Bronchial epithelial cell (primary cell): ENCODE data around the gene FLCN. TPM values are rescaled to one million over a fixed set of nuclear protein-coding genes. Genes with fewer than 3 reads are reported as not detected.

Source experiments
- DNase-seq: peaks from one replicate; pipeline ENCODE4 v3.0.0-alpha.2; 2010; ENCODE audit warnings: low read depth
- FAIRE-seq: peaks from 2 replicates; lab custom pipeline; 2011; peaks lifted over from hg19 to GRCh38; lab: Jason Lieb, UNC
- H3K27me3 ChIP-seq: 2 replicates; pipeline ENCODE4 v1.5.1; 2011; ENCODE audit warnings: low read length; ENCODE audit not compliant: control insufficient read depth, insufficient read depth
- H3K36me3 ChIP-seq: 2 replicates; pipeline ENCODE4 v1.5.1; 2011; ENCODE audit warnings: low read length; ENCODE audit not compliant: control insufficient read depth, insufficient read depth
- H3K4me3 ChIP-seq: 2 replicates; pipeline ENCODE4 v1.5.1; 2011; ENCODE audit warnings: mild to moderate bottlenecking, low read depth, low read length, control low read depth
- total RNA-seq: library from RNA; depleted of rRNA; stranded (reverse); fragments of >200 nt; gene quantifications from 2 replicates; pipeline ENCODE4 v1.2.1, GENCODE V29; 2014
- TF ChIP-seq, protein P1 (sequence below): IDR thresholded peaks from 2 replicates; pipeline ENCODE4 v1.5.1; 2011; ENCODE audit warnings: mild to moderate bottlenecking, moderate library complexity, low read length, control low read depth, inconsistent platforms; ENCODE audit not compliant: insufficient read depth, severe bottlenecking

The FLCN gene
- total RNA-seq, 1 donor from 2014 or later: 51.1 TPM

DNA sequence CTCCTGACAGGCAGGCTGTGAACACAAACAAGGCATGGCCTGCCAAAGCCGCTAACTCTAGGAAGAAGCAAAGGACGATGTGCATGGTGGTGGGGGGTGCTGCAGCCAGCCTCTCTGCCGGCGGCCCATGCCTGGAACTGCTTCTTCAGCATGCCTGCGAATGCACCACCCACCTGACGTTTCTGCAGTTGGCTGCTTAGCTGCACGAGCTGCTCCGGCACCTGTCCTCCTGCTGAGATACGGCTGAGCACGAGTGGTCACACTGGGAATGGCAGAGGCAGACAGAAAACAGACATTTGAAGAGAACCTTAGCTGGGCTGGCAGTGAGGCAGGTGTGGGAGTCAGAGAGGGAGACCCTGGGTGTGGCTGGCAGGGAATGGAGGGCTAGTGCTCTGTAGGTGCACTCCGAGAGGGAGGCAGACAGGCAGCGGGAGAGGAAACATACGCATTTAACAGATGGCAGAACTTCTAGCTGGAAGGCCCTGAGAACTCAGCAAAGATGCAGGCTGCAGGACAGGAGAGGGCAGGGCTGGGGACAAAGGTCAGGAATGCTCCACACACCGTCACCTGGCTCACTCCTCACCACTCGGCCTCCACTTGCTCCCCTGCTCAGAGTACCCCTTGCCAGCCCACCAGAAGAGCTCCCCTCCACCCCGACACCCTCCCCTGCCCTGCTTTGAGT is 5.2 kb downstream of the FLCN start:
- TF ChIP-seq, protein P1, sequence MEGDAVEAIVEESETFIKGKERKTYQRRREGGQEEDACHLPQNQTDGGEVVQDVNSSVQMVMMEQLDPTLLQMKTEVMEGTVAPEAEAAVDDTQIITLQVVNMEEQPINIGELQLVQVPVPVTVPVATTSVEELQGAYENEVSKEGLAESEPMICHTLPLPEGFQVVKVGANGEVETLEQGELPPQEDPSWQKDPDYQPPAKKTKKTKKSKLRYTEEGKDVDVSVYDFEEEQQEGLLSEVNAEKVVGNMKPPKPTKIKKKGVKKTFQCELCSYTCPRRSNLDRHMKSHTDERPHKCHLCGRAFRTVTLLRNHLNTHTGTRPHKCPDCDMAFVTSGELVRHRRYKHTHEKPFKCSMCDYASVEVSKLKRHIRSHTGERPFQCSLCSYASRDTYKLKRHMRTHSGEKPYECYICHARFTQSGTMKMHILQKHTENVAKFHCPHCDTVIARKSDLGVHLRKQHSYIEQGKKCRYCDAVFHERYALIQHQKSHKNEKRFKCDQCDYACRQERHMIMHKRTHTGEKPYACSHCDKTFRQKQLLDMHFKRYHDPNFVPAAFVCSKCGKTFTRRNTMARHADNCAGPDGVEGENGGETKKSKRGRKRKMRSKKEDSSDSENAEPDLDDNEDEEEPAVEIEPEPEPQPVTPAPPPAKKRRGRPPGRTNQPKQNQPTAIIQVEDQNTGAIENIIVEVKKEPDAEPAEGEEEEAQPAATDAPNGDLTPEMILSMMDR: no peak
- Histone ChIP-seq H3K36me3 (peaks cover 33% of the 10 kb centered on the region), H3K4me3 (no peak overlapping the region), H3K27me3 (no peaks in the 10 kb centered on the region)
- FAIRE-seq: no peak
- no peak for DNase-seq

DNA sequence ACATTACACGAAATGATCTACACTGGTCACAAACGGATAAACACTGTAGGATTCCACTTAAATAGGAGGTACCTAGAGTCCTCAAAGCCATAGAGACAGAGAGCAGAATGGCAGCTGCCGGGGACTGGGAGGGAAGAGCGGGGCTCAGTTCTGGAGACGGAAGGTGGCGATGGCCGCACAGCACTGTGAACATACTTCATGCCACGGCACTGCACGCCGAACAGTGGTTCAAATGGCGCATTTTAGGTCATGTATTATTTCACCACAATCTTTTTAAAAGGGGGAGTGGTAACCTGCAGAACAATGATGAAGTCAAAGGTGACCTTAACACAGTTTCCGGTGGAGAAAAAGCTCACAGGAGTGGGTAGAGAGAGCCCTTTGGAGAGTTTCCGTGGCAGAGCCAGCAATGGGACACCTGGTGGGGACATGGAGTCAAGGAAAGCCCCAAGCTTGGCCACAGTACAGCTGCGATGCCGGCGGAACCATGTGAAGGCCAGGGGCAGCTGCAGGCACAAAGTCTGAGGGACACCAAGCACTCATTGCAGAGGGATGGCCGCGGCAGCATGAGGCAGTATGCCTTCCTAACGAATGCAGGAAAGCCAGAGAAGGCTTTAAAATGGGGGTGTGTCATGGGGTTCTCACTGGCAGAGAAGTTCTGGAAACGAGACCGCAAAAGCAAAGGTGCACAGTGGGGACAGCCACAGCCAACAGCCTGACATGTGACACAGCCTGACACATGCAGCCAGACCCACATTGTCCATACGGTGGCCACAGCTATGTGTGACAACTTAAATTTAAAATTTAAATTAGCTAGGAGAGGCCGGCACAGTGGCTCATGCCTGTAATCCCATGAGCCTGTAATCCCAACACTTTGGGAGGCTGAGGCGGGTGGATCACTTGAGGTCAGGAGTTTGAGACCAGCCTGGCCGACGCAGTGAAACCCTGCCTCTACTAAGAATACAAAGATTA is 7.3 kb downstream of the FLCN start:
- no peak for FAIRE-seq
- H3K27me3 ChIP-seq: no peaks in the 10 kb centered on the region
- no peak overlapping the region for H3K4me3 ChIP-seq
- DNase-seq: no peak
- peaks cover 46% of the 10 kb centered on the region for H3K36me3 ChIP-seq
- TF ChIP-seq, protein P1: no peak

DNA sequence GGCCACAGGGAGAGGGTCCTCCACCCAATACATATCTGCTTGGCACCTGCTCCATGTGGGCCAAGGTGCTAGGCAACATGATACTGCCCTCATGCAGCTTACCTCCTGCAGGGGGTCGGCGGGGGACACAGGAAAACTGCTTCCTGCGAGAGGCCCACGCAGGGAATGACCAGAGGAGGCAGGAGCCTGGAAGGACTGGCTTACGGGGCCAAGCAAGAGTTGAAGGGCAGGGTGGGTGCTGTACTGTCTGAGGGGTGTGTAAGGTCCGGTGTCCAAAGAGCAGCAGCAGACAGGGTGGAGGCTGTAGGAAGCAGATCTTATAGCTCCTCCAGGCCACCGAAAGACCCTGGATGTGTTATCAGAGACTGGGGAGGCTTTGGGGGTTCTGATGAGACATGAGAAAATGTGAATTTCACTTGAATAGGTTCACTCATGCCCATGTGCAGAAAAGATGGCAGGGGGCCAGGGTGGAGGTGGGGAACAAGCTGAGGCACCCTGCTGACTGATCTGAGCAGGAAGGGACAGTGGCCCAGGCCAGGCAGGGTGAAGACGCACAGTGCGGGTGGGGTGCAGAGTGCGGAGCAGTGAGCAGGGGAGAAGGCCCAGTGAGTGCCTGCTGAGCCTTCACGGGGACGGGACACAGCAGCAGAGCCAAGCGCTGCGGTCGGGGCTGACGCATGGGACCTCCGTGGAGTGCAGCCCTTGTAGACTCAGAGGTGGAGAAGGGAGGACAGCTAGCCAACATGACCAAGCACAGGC is 8.3 kb downstream of the FLCN start:
- peak; percentile 18 for FAIRE-seq

DNA sequence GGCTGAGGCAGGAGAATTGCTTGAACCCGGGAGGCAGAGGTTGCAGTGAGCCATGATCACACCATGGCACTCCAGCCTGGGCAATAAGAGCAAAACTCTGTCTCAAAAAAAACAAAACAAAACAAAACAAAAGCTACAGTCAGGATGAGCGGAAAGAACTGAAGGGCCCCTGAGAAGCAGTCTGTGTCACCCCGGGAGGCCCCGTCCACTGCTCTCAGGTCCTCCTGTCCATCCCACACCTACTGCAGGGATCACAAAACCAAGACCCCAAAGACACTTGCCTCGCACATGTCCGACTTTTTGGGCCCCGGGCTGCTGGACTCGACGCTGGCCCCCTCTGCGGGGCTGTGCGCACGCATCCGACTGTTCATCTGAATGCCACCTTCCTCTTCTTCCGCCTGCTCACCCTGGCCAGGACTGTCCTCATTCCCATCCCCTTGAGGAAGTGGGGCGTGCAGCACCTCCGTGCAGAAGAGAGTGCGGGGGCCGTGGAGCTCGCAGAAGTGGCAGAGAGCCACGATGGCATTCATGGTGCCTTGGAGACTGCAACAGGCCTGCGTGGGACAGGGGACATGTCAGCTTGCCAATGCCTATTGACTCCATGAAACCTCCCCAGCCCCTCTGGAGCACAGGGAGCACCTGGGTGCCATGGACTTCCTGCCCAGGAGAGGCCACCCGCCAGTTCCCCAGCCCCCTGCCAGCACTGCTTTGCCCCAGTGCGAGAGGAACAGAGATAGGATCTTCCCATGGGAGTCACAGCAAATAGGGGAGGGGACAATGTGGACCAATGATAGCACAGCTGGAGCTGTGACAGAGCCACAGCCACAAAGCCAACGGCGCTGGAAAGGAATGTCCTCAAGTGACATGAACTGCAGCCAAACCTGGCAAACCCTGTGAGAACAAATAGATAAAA is 9.1 kb downstream of the FLCN start:
- peaks cover 54% of the 10 kb centered on the region for H3K36me3 ChIP-seq
- TF ChIP-seq, protein P1: no peak
- FAIRE-seq (no peak), DNase-seq (no peak)
- H3K4me3 ChIP-seq: no peak overlapping the region
- H3K27me3 ChIP-seq: no peaks in the 10 kb centered on the region

More for the DNA sequence above, 8.3 kb downstream of the FLCN start:
- Histone ChIP-seq H3K36me3 (peaks cover 50% of the 10 kb centered on the region), H3K4me3 (no peak overlapping the region), H3K27me3 (no peaks in the 10 kb centered on the region)
- DNase-seq: no peak
- TF ChIP-seq, protein P1: no peak
